ENCODE data around the gene ZSCAN5B.
"Not testable (repeated sequence)": the region's sequence is repeated elsewhere in the genome, so short reads cannot be mapped to it uniquely, and the experiment has no call there.

Gene ZSCAN5B

GRCh38 chr19:56197646-56198045 is at the start of gene ZSCAN5B:
Gene ZSCAN5B, minus strand, starts transcription at chr19:56197783. Its CDS starts 4,731 bp downstream, at chr19:56193052.
- not testable (repeated sequence) for DNase-seq

- DNase-seq = not testable (repeated sequence)
These were observed 48.2 kb upstream of the ZSCAN5B start for GRCh38 chr19:56245764-56246163.

GRCh38 chr19:56245121-56245740 is 47.6 kb upstream of the ZSCAN5B start:
- no peak for DNase-seq

- DNase-seq = no peak
These were observed 25.9 kb upstream of the ZSCAN5B start for GRCh38 chr19:56223481-56223880.

- no peak for DNase-seq
These were observed 25.3 kb upstream of the ZSCAN5B start for GRCh38 chr19:56222901-56223300.

GRCh38 chr19:56221851-56222250 is 24.3 kb upstream of the ZSCAN5B start:
- DNase-seq = no peak

GRCh38 chr19:56221442-56221841 is 23.9 kb upstream of the ZSCAN5B start:
- not testable (repeated sequence) for DNase-seq

GRCh38 chr19:56218961-56219360 is 21.4 kb upstream of the ZSCAN5B start:
- DNase-seq = no peak

GRCh38 chr19:56217039-56217949 is 19.7 kb upstream of the ZSCAN5B start:
- DNase-seq = peak; percentile 3

GRCh38 chr19:56211718-56212117 is 14.1 kb upstream of the ZSCAN5B start:
- DNase-seq = no peak

GRCh38 chr19:56210036-56210435 is 12.5 kb upstream of the ZSCAN5B start:
- not testable (repeated sequence) for DNase-seq

GRCh38 chr19:56209091-56209490 is 11.5 kb upstream of the ZSCAN5B start:
- DNase-seq = no peak

- DNase-seq = not testable (repeated sequence)
These were observed 10.0 kb upstream of the ZSCAN5B start for GRCh38 chr19:56207581-56207980.

GRCh38 chr19:56201973-56202372 is 4.4 kb upstream of the ZSCAN5B start, which contains the start of gene ZSCAN5C:
Gene ZSCAN5C, plus strand, starts transcription at chr19:56202273. Its CDS starts 3,641 bp downstream, at chr19:56205914.
- DNase-seq = no peak

- DNase-seq = no peak
These were observed 2.1 kb upstream of the ZSCAN5B start for GRCh38 chr19:56199687-56200086.

GRCh38 chr19:56193981-56194640 is 3.5 kb downstream of the ZSCAN5B start:
- no peak for DNase-seq

GRCh38 chr19:56191711-56192110 is 5.9 kb downstream of the ZSCAN5B start:
- no peak for DNase-seq

- DNase-seq = no peak
These were observed 6.5 kb downstream of the ZSCAN5B start for GRCh38 chr19:56191115-56191514.

- DNase-seq = no peak
These were observed 7.8 kb downstream of the ZSCAN5B start for GRCh38 chr19:56189785-56190184.

- no peak for DNase-seq
These were observed 19.9 kb downstream of the ZSCAN5B start for GRCh38 chr19:56177564-56178243.

- DNase-seq = no peak
These were observed 20.7 kb downstream of the ZSCAN5B start for GRCh38 chr19:56176881-56177280.

GRCh38 chr19:56176310-56176709 is 21.3 kb downstream of the ZSCAN5B start:
- DNase-seq = not testable (repeated sequence)

- DNase-seq = not testable (repeated sequence)
These were observed 21.7 kb downstream of the ZSCAN5B start, which contains the start of gene GALP for GRCh38 chr19:56175861-56176307. Gene GALP, plus strand, starts transcription at chr19:56176008. Its CDS starts 1,101 bp downstream, at chr19:56177109.

All from stimulated activated CD4-positive, alpha-beta T cell treated with anti-CD3 and anti-CD28 coated beads, Interleukin-15, amount 100 ng/mL, for 24 hours (primary cell).